ENCODE measurements around the gene SLC25A12. TPM values are rescaled to one million over a fixed set of nuclear protein-coding genes. Genes with fewer than 3 reads are reported as not detected.

The SLC25A12 gene
- total RNA-seq, 1 donor from 2014 or later, result 13.9 TPM

- no peak overlapping the region for H3K27ac Mint-ChIP-seq
- H3K27me3 Mint-ChIP-seq, result peaks cover 55% of the 10 kb centered on the region
- peaks cover 3% of the 10 kb centered on the region for H3K36me3 Mint-ChIP-seq (ENCODE audit: insufficient read depth)
- no peak for DNase-seq (ENCODE audit: low spot score, unreplicated experiment)
- no peak for TF ChIP-seq CTCF (IDR thresholded peaks at IDR 0.05; ENCODE audit: unreplicated experiment)
- peaks cover 30% of the 10 kb centered on the region for H3K4me1 Mint-ChIP-seq (ENCODE audit: low read depth)
- no peak overlapping the region for H3K4me3 Mint-ChIP-seq (ENCODE audit: low read depth)
- H3K9me3 Mint-ChIP-seq (ENCODE audit: low read depth), result no peaks in the 10 kb centered on the region
Observed at GRCh38 chr2:171889808-171890207, 4.2 kb downstream of the SLC25A12 start.

GRCh38 chr2:171889333-171889732 is 4.7 kb downstream of the SLC25A12 start:
- H3K36me3 Mint-ChIP-seq (ENCODE audit: insufficient read depth), result peaks cover 3% of the 10 kb centered on the region
- H3K9me3 Mint-ChIP-seq (ENCODE audit: low read depth), result no peaks in the 10 kb centered on the region
- TF ChIP-seq CTCF (IDR thresholded peaks at IDR 0.05; ENCODE audit: unreplicated experiment), result no peak
- H3K27me3 Mint-ChIP-seq, result peaks cover 53% of the 10 kb centered on the region
- H3K4me1 Mint-ChIP-seq (ENCODE audit: low read depth), result peaks cover 26% of the 10 kb centered on the region
- H3K4me3 Mint-ChIP-seq (ENCODE audit: low read depth), result no peak overlapping the region
- H3K27ac Mint-ChIP-seq, result no peak overlapping the region
- DNase-seq (ENCODE audit: low spot score, unreplicated experiment), result no peak

- Mint-ChIP-seq H3K4me1 (ENCODE audit: low read depth) (peaks cover 9% of the 10 kb centered on the region), H3K36me3 (ENCODE audit: insufficient read depth) (no peaks in the 10 kb centered on the region), H3K9me3 (ENCODE audit: low read depth) (no peaks in the 10 kb centered on the region), H3K27ac (no peak overlapping the region), H3K27me3 (peaks cover 62% of the 10 kb centered on the region), H3K4me3 (ENCODE audit: low read depth) (no peak overlapping the region)
- TF ChIP-seq CTCF (IDR thresholded peaks at IDR 0.05; ENCODE audit: unreplicated experiment), result no peak
- DNase-seq (ENCODE audit: low spot score, unreplicated experiment), result no peak
Observed at GRCh38 chr2:171883275-171883893, 10.7 kb downstream of the SLC25A12 start.

GRCh38 chr2:171882089-171882769 is 11.8 kb downstream of the SLC25A12 start:
- Mint-ChIP-seq H3K9me3 (ENCODE audit: low read depth) (no peaks in the 10 kb centered on the region), H3K27me3 (peaks cover 61% of the 10 kb centered on the region), H3K4me1 (ENCODE audit: low read depth) (peaks cover 10% of the 10 kb centered on the region), H3K36me3 (ENCODE audit: insufficient read depth) (no peaks in the 10 kb centered on the region), H3K27ac (no peak overlapping the region), H3K4me3 (ENCODE audit: low read depth) (no peak overlapping the region)
- TF ChIP-seq CTCF (IDR thresholded peaks at IDR 0.05; ENCODE audit: unreplicated experiment), result no peak
- DNase-seq (ENCODE audit: low spot score, unreplicated experiment), result no peak

- Mint-ChIP-seq H3K36me3 (ENCODE audit: insufficient read depth) (no peaks in the 10 kb centered on the region), H3K27ac (no peak overlapping the region), H3K9me3 (ENCODE audit: low read depth) (no peaks in the 10 kb centered on the region), H3K4me1 (ENCODE audit: low read depth) (peaks cover 10% of the 10 kb centered on the region), H3K4me3 (ENCODE audit: low read depth) (no peak overlapping the region), H3K27me3 (peaks cover 59% of the 10 kb centered on the region)
- DNase-seq (ENCODE audit: low spot score, unreplicated experiment), result no peak
- TF ChIP-seq CTCF (IDR thresholded peaks at IDR 0.05; ENCODE audit: unreplicated experiment), result no peak
Observed at GRCh38 chr2:171880774-171881173, 13.3 kb downstream of the SLC25A12 start.

All from progenitor cell of endocrine pancreas (in vitro differentiated cells).